H1 (cell line): ENCODE results near the gene SYN1. TPM values are rescaled to one million over a fixed set of nuclear protein-coding genes. Genes with fewer than 3 reads are reported as not detected.

Experiments used
- CTCF ChIA-PET: fragments of 300-600 bp; sonication (Branson Sonifier 250); formaldehyde crosslinking; loops from one replicate; lab custom pipeline; 2021; ENCODE audit not compliant: partially characterized antibody; lab: Charles Lee
- POLR2A ChIA-PET: fragments of 300-600 bp; sonication (Branson Sonifier 250); formaldehyde crosslinking; loops from one replicate; lab custom pipeline; 2021; ENCODE audit warnings: inconsistent platforms; ENCODE audit not compliant: partially characterized antibody; lab: Charles Lee
- DNase-seq, 2 experiments: peaks; one replicate each; pipeline versions ENCODE4 v3.0.0 to v3.0.0-alpha.2; 2010 to 2022; ENCODE audit warnings: low spot score in 2 of 2, low read depth in 1 of 2, mixed read lengths in 1 of 2
- FAIRE-seq: peaks from 2 replicates; lab custom pipeline; 2011; peaks lifted over from hg19 to GRCh38; lab: Jason Lieb, UNC
- H2AFZ ChIP-seq: 2 replicates; pipeline ENCODE4 v1.8.1; 2012; ENCODE audit warnings: low read length, inconsistent platforms
- H2AK5ac ChIP-seq: 2 replicates; pipeline ENCODE4 v1.6.1; 2013; ENCODE audit warnings: low read depth, low read length
- H2BK120ac ChIP-seq: replicated peaks from 2 replicates; pipeline ENCODE3; 2013; ENCODE audit warnings: low read depth, low read length, inconsistent platforms
- H2BK12ac ChIP-seq: 2 replicates; pipeline ENCODE4 v1.6.1; 2013; ENCODE audit warnings: low read depth, low read length
- H2BK15ac ChIP-seq: 2 replicates; pipeline ENCODE4 v1.6.1; 2013; ENCODE audit warnings: low read length
- H2BK20ac ChIP-seq: 2 replicates; pipeline ENCODE4 v1.6.1; 2013; ENCODE audit warnings: low read length
- H2BK5ac ChIP-seq: 2 replicates; pipeline ENCODE4 v1.6.1; 2013; ENCODE audit warnings: low read depth, low read length
- H3K14ac ChIP-seq: 2 replicates; pipeline ENCODE4 v1.6.1; 2013; ENCODE audit warnings: inconsistent platforms; ENCODE audit not compliant: insufficient read length
- H3K18ac ChIP-seq: 2 replicates; pipeline ENCODE4 v1.6.1; 2013; ENCODE audit warnings: low read length; ENCODE audit errors: extremely low read depth
- H3K23ac ChIP-seq: 2 replicates; pipeline ENCODE4 v1.6.1; 2013; ENCODE audit warnings: inconsistent platforms; ENCODE audit not compliant: insufficient read length
- H3K23me2 ChIP-seq: 2 replicates; pipeline ENCODE4 v1.6.1; 2013; ENCODE audit warnings: low read depth, low read length
- H3K27ac ChIP-seq: 2 replicates; pipeline ENCODE4 v1.6.1; 2011; ENCODE audit warnings: low read depth, low read length, inconsistent platforms
- H3K27me3 ChIP-seq, 4 experiments: replicated peaks in 1 of 4; 1 replicate in 1 of 4; 2 replicates in 3 of 4; pipeline versions ENCODE4 v1.6.1 to v1.8.1; 2011 to 2013; ENCODE audit warnings: low read length in 3 of 4, mild to moderate bottlenecking in 3 of 4, inconsistent platforms in 2 of 4, mixed read lengths in 2 of 4, moderate library complexity in 1 of 4; ENCODE audit not compliant: control insufficient read depth in 3 of 4, insufficient read depth in 3 of 4; ENCODE audit errors: extremely low read depth in 1 of 4
- H3K36me3 ChIP-seq, 4 experiments: 2 replicates each; pipeline versions ENCODE4 v1.6.1 to v1.8.1; 2011 to 2013; ENCODE audit warnings: mild to moderate bottlenecking in 4 of 4, low read length in 3 of 4, moderate library complexity in 2 of 4, control low read depth in 1 of 4, inconsistent platforms in 1 of 4; ENCODE audit not compliant: insufficient read depth in 4 of 4, control insufficient read depth in 2 of 4
- H3K4ac ChIP-seq: replicated peaks from 2 replicates; pipeline ENCODE3; 2013; ENCODE audit warnings: low read length, low read depth, mixed read lengths, inconsistent platforms; ENCODE audit not compliant: insufficient read length
- H3K4me1 ChIP-seq, 4 experiments: replicated peaks in 1 of 4; 1 replicate in 1 of 4; 2 replicates in 3 of 4; pipeline versions ENCODE4 v1.6.1 to v1.8.1; 2011 to 2013; ENCODE audit warnings: low read length in 3 of 4, inconsistent platforms in 2 of 4, mixed read lengths in 1 of 4; ENCODE audit not compliant: insufficient read depth in 4 of 4, control insufficient read depth in 3 of 4
- H3K4me2 ChIP-seq, 2 experiments: 2 replicates each; pipeline versions ENCODE4 v1.6.1 to v1.8.1; 2011 to 2013; ENCODE audit warnings: low read depth in 2 of 2, low read length in 2 of 2, control low read depth in 1 of 2, inconsistent platforms in 1 of 2, mild to moderate bottlenecking in 1 of 2; ENCODE audit not compliant: insufficient read depth in 1 of 2
- H3K4me3 ChIP-seq, 4 experiments: fragments of 200-600, 300-600 bp in 1 of 4; sonication (generic), shearing (Covaris generic), sonication (Bioruptor Twin) in 1 of 4; 2 replicates each; pipeline versions ENCODE4 v1.5.1 to v1.8.1; 2011 to 2016; ENCODE audit warnings: low read length in 4 of 4, low read depth in 3 of 4, control low read depth in 2 of 4, inconsistent platforms in 2 of 4, mild to moderate bottlenecking in 2 of 4, mixed read lengths in 1 of 4, moderate library complexity in 1 of 4; ENCODE audit not compliant: insufficient read depth in 2 of 4; ENCODE audit errors: extremely low read depth in 1 of 4
- H3K56ac ChIP-seq: replicated peaks from 2 replicates; pipeline ENCODE3; 2013; ENCODE audit warnings: low read depth, mild to moderate bottlenecking, mixed read lengths, low read length, inconsistent platforms; ENCODE audit not compliant: insufficient read length
- H3K79me1 ChIP-seq: 2 replicates; pipeline ENCODE4 v1.6.1; 2013; ENCODE audit warnings: low read depth, low read length, control low read depth
- H3K79me2 ChIP-seq, 2 experiments: 2 replicates each; pipeline versions ENCODE4 v1.6.1 to v1.8.1; 2012 to 2013; ENCODE audit warnings: low read length in 2 of 2, mild to moderate bottlenecking in 2 of 2, inconsistent platforms in 1 of 2; ENCODE audit not compliant: insufficient read depth in 2 of 2, control insufficient read depth in 1 of 2
- H3K9ac ChIP-seq, 4 experiments: replicated peaks in 1 of 4; 1 replicate in 1 of 4; 2 replicates in 3 of 4; pipeline versions ENCODE4 v1.6.1 to v1.8.1; 2011 to 2013; ENCODE audit warnings: low read depth in 3 of 4, low read length in 3 of 4, control low read depth in 2 of 4, mild to moderate bottlenecking in 2 of 4, moderate library complexity in 2 of 4, inconsistent platforms in 1 of 4; ENCODE audit errors: extremely low read depth in 1 of 4
- H3K9me3 ChIP-seq, 2 experiments: 2 replicates each; pipeline versions ENCODE4 v1.6.1 to v1.8.1; 2012 to 2013; ENCODE audit warnings: mild to moderate bottlenecking in 2 of 2, moderate library complexity in 2 of 2, control low read depth in 1 of 2, inconsistent platforms in 1 of 2, low read depth in 1 of 2, low read length in 1 of 2, mixed read lengths in 1 of 2; ENCODE audit not compliant: insufficient read depth in 2 of 2
- H4K20me1 ChIP-seq, 2 experiments: replicated peaks in 1 of 2; 2 replicates each; pipeline versions ENCODE3 to v1.8.1; 2011 to 2013; ENCODE audit warnings: inconsistent platforms in 2 of 2, low read length in 2 of 2, mild to moderate bottlenecking in 1 of 2; ENCODE audit not compliant: insufficient read depth in 2 of 2, control insufficient read depth in 1 of 2
- H4K5ac ChIP-seq: 2 replicates; pipeline ENCODE4 v1.6.1; 2013; ENCODE audit warnings: low read length, low read depth, mixed read lengths, inconsistent platforms; ENCODE audit not compliant: insufficient read length
- H4K8ac ChIP-seq: 2 replicates; pipeline ENCODE4 v1.8.0; 2013; ENCODE audit warnings: mild to moderate bottlenecking, moderate library complexity, low read length, inconsistent platforms; ENCODE audit not compliant: insufficient read depth; ENCODE audit errors: extremely low read depth
- H4K91ac ChIP-seq: replicated peaks from 2 replicates; pipeline ENCODE3; 2013; ENCODE audit warnings: low read length, mixed read lengths, inconsistent platforms; ENCODE audit not compliant: insufficient read length
- ASH2L ChIP-seq: fragments of 200-600, 300-600 bp; sonication (generic); IDR thresholded peaks from one replicate; pipeline ENCODE4 v1.7.1; 2017; ENCODE audit warnings: low read length
- CBX5 ChIP-seq: fragments of 300-800, 300-1000 bp; sonication (generic); IDR thresholded peaks from 2 replicates; pipeline ENCODE4 v1.7.1; 2016; ENCODE audit warnings: antibody characterized with exemption, low read length, low read depth
- CTCF ChIP-seq, 3 experiments: IDR thresholded peaks; 1 replicate in 2 of 3; 2 replicates in 1 of 3; pipeline versions ENCODE4 v1.5.1 to v1.6.1; 2011; ENCODE audit warnings: low read length in 3 of 3, mild to moderate bottlenecking in 3 of 3, inconsistent platforms in 2 of 3, low read depth in 1 of 3, moderate library complexity in 1 of 3; ENCODE audit not compliant: insufficient read depth in 1 of 3; ENCODE audit errors: control extremely low read depth in 1 of 3
- NANOG ChIP-seq: IDR thresholded peaks from 2 replicates; pipeline ENCODE4 v1.6.1; 2011; ENCODE audit warnings: low read length, low read depth, mild to moderate bottlenecking, inconsistent platforms; ENCODE audit not compliant: insufficient read depth, poor library complexity, severe bottlenecking
- RNF2 ChIP-seq: fragments of 200-900, 300-1000 bp; sonication (generic); IDR thresholded peaks from 2 replicates; pipeline ENCODE4 v1.7.1; 2016; ENCODE audit warnings: borderline replicate concordance, low read depth, mild to moderate bottlenecking, antibody characterized with exemption, low read length; ENCODE audit not compliant: poor library complexity, severe bottlenecking; ENCODE audit errors: missing control alignments
- SRF ChIP-seq: IDR thresholded peaks from 2 replicates; pipeline ENCODE4 v1.6.1; 2011; ENCODE audit warnings: mild to moderate bottlenecking, low read depth, low read length, moderate library complexity
- TAF1 ChIP-seq: IDR thresholded peaks from 2 replicates; pipeline ENCODE4 v1.6.1; 2011; ENCODE audit warnings: mild to moderate bottlenecking, low read depth, low read length
- WGBS, 2 experiments: shearing (Covaris generic) in 1 of 2; methylation state at CpG; one replicate each; pipeline versions ENCODE4 v1.1.6 to v1.1.7; 2013 to 2015; ENCODE audit warnings: low lambda C conversion rate in 2 of 2, mixed read lengths in 2 of 2, inconsistent platforms in 1 of 2, low coverage in 1 of 2, missing lambda C conversion rate in 1 of 2; ENCODE audit not compliant: insufficient replicate concordance in 2 of 2, insufficient coverage in 1 of 2, insufficient read length in 1 of 2; ENCODE audit errors: extremely low coverage in 1 of 2, missing lambda C conversion rate in 1 of 2; 5-methylcytosine and 5-hydroxymethylcytosine counted together
- polyA plus RNA-seq, 7 experiments: library from polyadenylated mRNA; depleted of rRNA in 3 of 7; stranded (reverse) in 5 of 7; unstranded in 2 of 7; fragments of >200 nt in 5 of 7; fragments of 200-250 nt in 2 of 7; gene quantifications; 1 replicate in 5 of 7; 2 replicates in 1 of 7; 4 replicates in 1 of 7; pipeline versions ENCODE4 v1.2.1 to v1.2.3, GENCODE V29; 2011 to 2013; ENCODE audit warnings: missing spikeins in 2 of 7, mixed read lengths in 2 of 7
- total RNA-seq: library from RNA; stranded (reverse); fragmentation: NEBNext Ultra II Directional; extraction: Animal tissue kit (Norgen Biotek cat#: 25700); gene quantifications from 2 replicates; pipeline ENCODE4 v1.2.1, GENCODE V29; 2021
- TF ChIP-seq, protein P1 (sequence below): IDR thresholded peaks from 2 replicates; pipeline ENCODE4 v1.6.1; 2012; ENCODE audit warnings: inconsistent platforms

SYN1 gene
- total and polyA plus RNA-seq, 2 of the 8 experiments (the other 6 are each of a cell fraction or from before 2014, with no cell fraction given): 2.1 to 14.1 TPM

DNA sequence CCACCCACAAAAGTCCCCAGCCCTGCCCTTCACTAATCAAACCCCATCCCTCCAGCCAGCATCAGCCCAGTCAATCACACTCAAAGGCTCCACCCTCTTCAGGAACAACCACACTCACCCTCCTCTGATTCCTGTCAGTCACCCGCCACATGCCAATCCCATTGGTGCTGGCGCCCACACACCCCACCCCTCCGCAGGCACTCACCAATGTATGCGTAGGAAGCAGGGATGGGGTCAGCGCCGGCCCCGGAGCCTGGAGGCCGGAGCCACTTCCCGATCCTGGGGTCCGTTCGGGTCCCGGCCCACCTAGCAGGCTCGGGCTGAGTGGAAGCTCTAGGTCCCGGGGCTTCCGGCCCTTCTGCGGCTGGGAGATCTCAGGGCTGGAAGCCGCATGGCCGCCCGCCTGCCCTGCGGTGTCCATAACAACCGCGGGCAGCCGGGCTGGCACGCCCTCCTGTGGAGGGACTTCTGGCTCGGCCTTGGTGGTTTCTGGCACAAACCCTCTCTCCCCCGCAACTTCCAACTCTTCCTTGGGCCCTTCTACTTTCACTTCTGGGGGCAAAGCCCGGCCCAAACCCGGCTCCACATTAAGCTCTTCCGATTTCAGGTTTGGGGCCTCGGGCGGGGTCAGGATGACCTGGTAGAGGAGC is 18.0 kb upstream of the SYN1 start:
- no peak for DNase-seq
- H3K36me3 ChIP-seq: peaks cover 2 to 39% (median 24%) of the 10 kb centered on the region in 4 experiments; a peak in 6 of 8 replicates
- FAIRE-seq: peak; percentile 90
- CTCF ChIA-PET: interaction anchor here (1.0 to 1.9 kb wide), 3 partner anchors 9 to 23 kb away, joined by 3 to 7 read pairs (median 4); no protein-coding TSS in a partner anchor
- H3K23me2 ChIP-seq: no peaks in the 10 kb centered on the region; the same call in 1 of the 2 replicates
- POLR2A ChIA-PET: interaction anchor here (0.7 kb wide), 1 partner anchor 56 kb away, joined by 3 read pairs; no protein-coding TSS in a partner anchor
- H3K4ac ChIP-seq: no peak overlapping the region
- H4K20me1 ChIP-seq: no peaks in the 10 kb centered on the region
- no peaks in the 10 kb centered on the region for H3K79me2 ChIP-seq
- no peak overlapping the region; the same call in 1 of the 2 replicates for H3K27ac ChIP-seq
- no peak overlapping the region for H2BK12ac ChIP-seq
- no peak overlapping the region for H4K5ac ChIP-seq
- H3K23ac ChIP-seq: no peak overlapping the region
- H2BK15ac ChIP-seq: no peak overlapping the region
- H3K9me3 ChIP-seq: peaks cover 5 to 6% of the 10 kb centered on the region in 2 experiments; a peak in 2 of 4 replicates
- H2AFZ ChIP-seq: no peak overlapping the region
- no peak overlapping the region for H4K91ac ChIP-seq
- no peak overlapping the region for H4K8ac ChIP-seq
- no peak overlapping the region for H3K18ac ChIP-seq
- H3K14ac ChIP-seq: no peak overlapping the region
- peak overlapping the region in 1 of 2 experiments; percentile 22; a peak in 2 of 4 replicates for H3K4me2 ChIP-seq
- no peak overlapping the region for H2AK5ac ChIP-seq
- WGBS, 2 experiments: 42% methylated on average over 13 of the region's 31 CpGs; no CpG with 5 or more reads in 1 of the 2 experiments
- no peak overlapping the region for H2BK20ac ChIP-seq
- H3K4me1 ChIP-seq: peaks cover 0 to 3% (median 0%) of the 10 kb centered on the region in 4 experiments; a peak in 1 of 7 replicates
- H3K79me1 ChIP-seq: no peaks in the 10 kb centered on the region
- H3K27me3 ChIP-seq: no peaks in the 10 kb centered on the region
- H3K4me3 ChIP-seq: peak overlapping the region; percentile 14 to 53 (median 24); a peak in 4 of 8 replicates
- no peak overlapping the region for H3K56ac ChIP-seq
- no peak overlapping the region for H2BK5ac ChIP-seq
- no peak overlapping the region for H2BK120ac ChIP-seq
- H3K9ac ChIP-seq: no peak overlapping the region; a peak in 1 of 7 replicates
- TF ChIP-seq CBX5 (no peak), TAF1 (no peak), NANOG (no peak), RNF2 (no peak), SRF (no peak), CTCF (IDR thresholded peaks at IDR 0.05; ENCODE audit: control extremely low read depth in 1 of 3, insufficient read depth in 1 of 3, low read depth in 1 of 3, low read length in 3 of 3) (peak in 2 of 3 experiments; percentile 7 to 15; a peak in 2 of 4 replicates), ASH2L (no peak)
- TF ChIP-seq, protein P1, sequence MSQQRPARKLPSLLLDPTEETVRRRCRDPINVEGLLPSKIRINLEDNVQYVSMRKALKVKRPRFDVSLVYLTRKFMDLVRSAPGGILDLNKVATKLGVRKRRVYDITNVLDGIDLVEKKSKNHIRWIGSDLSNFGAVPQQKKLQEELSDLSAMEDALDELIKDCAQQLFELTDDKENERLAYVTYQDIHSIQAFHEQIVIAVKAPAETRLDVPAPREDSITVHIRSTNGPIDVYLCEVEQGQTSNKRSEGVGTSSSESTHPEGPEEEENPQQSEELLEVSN: no peak
